Calu3 (cell line): ENCODE data around the gene NCF4. TPM values are rescaled to one million over a fixed set of nuclear protein-coding genes. Genes with fewer than 3 reads are reported as not detected.

Experiments
- BruUV-seq: library from RNA; stranded (reverse); fragments of 400-500 nt; replicated peaks from 2 replicates; lab custom pipeline; 2021; lab: Mats Ljungman, UMichigan
- CTCF ChIA-PET: fragments of 300-600 bp; sonication (Branson Sonifier 250); formaldehyde crosslinking; loops from one replicate; lab custom pipeline; 2022; ENCODE audit warnings: antibody characterized with exemption; lab: Charles Lee
- DNase-seq: peaks from one replicate; pipeline ENCODE4 v3.0.0; 2022
- H3K27ac Mint-ChIP-seq: one replicate; pipeline ENCODE4 v1.8.0; 2022; ENCODE audit warnings: mixed read lengths; ENCODE audit not compliant: unreplicated experiment
- H3K27me3 Mint-ChIP-seq: one replicate; pipeline ENCODE4 v1.8.0; 2022; ENCODE audit warnings: mixed read lengths; ENCODE audit not compliant: unreplicated experiment
- H3K36me3 Mint-ChIP-seq: one replicate; pipeline ENCODE4 v1.8.0; 2022; ENCODE audit warnings: mild to moderate bottlenecking, moderate library complexity, mixed read lengths; ENCODE audit not compliant: insufficient read depth, unreplicated experiment
- H3K4me1 Mint-ChIP-seq: one replicate; pipeline ENCODE4 v1.8.0; 2022; ENCODE audit warnings: mild to moderate bottlenecking, low read depth, mixed read lengths; ENCODE audit not compliant: unreplicated experiment
- H3K4me3 Mint-ChIP-seq: one replicate; pipeline ENCODE4 v1.8.0; 2022; ENCODE audit warnings: mild to moderate bottlenecking, low read depth, moderate library complexity, mixed read lengths; ENCODE audit not compliant: unreplicated experiment
- H3K9me3 Mint-ChIP-seq: one replicate; pipeline ENCODE4 v1.8.0; 2022; ENCODE audit warnings: low read depth, mixed read lengths; ENCODE audit not compliant: unreplicated experiment
- CTCF ChIP-seq: fragments of 200-600 bp; IDR thresholded peaks from one replicate; pipeline ENCODE4 v1.8.0; 2022; ENCODE audit warnings: antibody characterized with exemption; ENCODE audit not compliant: unreplicated experiment
- intact Hi-C: fragments of 100-400 bp; cut with micrococcal nuclease; formaldehyde crosslinking; loops from one replicate; pipeline ENCODE4 v1.10.0; 2022; ENCODE audit not compliant: unreplicated experiment
- total RNA-seq: library from RNA; stranded (reverse); gene quantifications from 2 replicates; pipeline ENCODE4 v1.2.3, GENCODE V29; 2022

NCF4 gene
- total RNA-seq, 1 experiment from 2014 or later: not detected

GRCh38 chr22:36858156-36858555 lies 2.6 kb upstream of the NCF4 start:
- CTCF ChIA-PET: interaction anchor here (0.6 to 1.6 kb wide), 3 partner anchors 13 to 298 kb away, joined by 3 to 4 read pairs (median 3); no protein-coding TSS in a partner anchor
- no peaks in the 10 kb centered on the region for H3K9me3 Mint-ChIP-seq
- no peak for DNase-seq
- BruUV-seq: no TSS peak
- no peak overlapping the region for H3K4me3 Mint-ChIP-seq
- H3K36me3 Mint-ChIP-seq: no peaks in the 10 kb centered on the region
- intact Hi-C loops: loop anchor here (5.0 kb wide), 1 partner anchor 76 kb away; no protein-coding TSS in a partner anchor
- no peak for TF ChIP-seq CTCF
- no peak overlapping the region for H3K27ac Mint-ChIP-seq
- peaks cover 38% of the 10 kb centered on the region for H3K27me3 Mint-ChIP-seq
- peaks cover 12% of the 10 kb centered on the region for H3K4me1 Mint-ChIP-seq

- no peak for TF ChIP-seq CTCF
- no TSS peak for BruUV-seq
- intact Hi-C loops: loop anchor here (5.0 kb wide), 1 partner anchor 77 kb away; no protein-coding TSS in a partner anchor
- CTCF ChIA-PET: interaction anchor here (1.3 to 1.6 kb wide), 2 partner anchors 12 to 77 kb away, joined by 3 read pairs; no protein-coding TSS in a partner anchor
- H3K27ac Mint-ChIP-seq: no peak overlapping the region
- no peak for DNase-seq
- H3K27me3 Mint-ChIP-seq: peaks cover 32% of the 10 kb centered on the region
- no peaks in the 10 kb centered on the region for H3K9me3 Mint-ChIP-seq
- peaks cover 9% of the 10 kb centered on the region for H3K4me1 Mint-ChIP-seq
- H3K36me3 Mint-ChIP-seq: no peaks in the 10 kb centered on the region
- no peak overlapping the region for H3K4me3 Mint-ChIP-seq
Observed at GRCh38 chr22:36858966-36859365, 1.8 kb upstream of the NCF4 start.

GRCh38 chr22:36860017-36860416 lies 789 bp upstream of the NCF4 start:
- intact Hi-C loops: no loop called here
- no peak for DNase-seq
- Mint-ChIP-seq H3K27ac (no peak overlapping the region), H3K4me3 (no peak overlapping the region), H3K36me3 (no peaks in the 10 kb centered on the region), H3K9me3 (no peaks in the 10 kb centered on the region), H3K4me1 (peaks cover 9% of the 10 kb centered on the region), H3K27me3 (peaks cover 43% of the 10 kb centered on the region)
- no peak for TF ChIP-seq CTCF
- CTCF ChIA-PET: interaction anchor here (1.0 to 1.6 kb wide), 2 partner anchors 8 to 78 kb away, joined by 3 read pairs; no protein-coding TSS in a partner anchor
- BruUV-seq: no TSS peak

GRCh38 chr22:36860438-36860820 lies 377 bp upstream of the NCF4 start:
- intact Hi-C loops: no loop called here
- CTCF ChIA-PET: interaction anchor here (1.0 kb wide), 1 partner anchor 9 kb away, joined by 3 read pairs; no protein-coding TSS in a partner anchor
- no peaks in the 10 kb centered on the region for H3K36me3 Mint-ChIP-seq
- H3K9me3 Mint-ChIP-seq: no peaks in the 10 kb centered on the region
- no peak overlapping the region for H3K4me3 Mint-ChIP-seq
- no peak for DNase-seq
- TF ChIP-seq CTCF: no peak
- no TSS peak for BruUV-seq
- H3K27ac Mint-ChIP-seq: no peak overlapping the region
- peaks cover 47% of the 10 kb centered on the region for H3K27me3 Mint-ChIP-seq
- peaks cover 9% of the 10 kb centered on the region for H3K4me1 Mint-ChIP-seq
